NB4 (cell line): Measurements from ENCODE around the gene MSGN1.

Source experiments
- DNase-seq: peaks from one replicate; pipeline ENCODE4 v3.0.0; 2010; ENCODE audit warnings: low read depth
- H3K4me3 ChIP-seq: one replicate; pipeline ENCODE4 v1.5.1; 2011; ENCODE audit warnings: mild to moderate bottlenecking, low read depth, low read length, moderate library complexity
- CTCF ChIP-seq: IDR thresholded peaks from one replicate; pipeline ENCODE4 v1.5.1; 2012; ENCODE audit warnings: low read depth, low read length
- MAX ChIP-seq: IDR thresholded peaks from 2 replicates; pipeline ENCODE4 v1.6.1; 2011; ENCODE audit warnings: low read depth, low read length
- MYC ChIP-seq: IDR thresholded peaks from 2 replicates; pipeline ENCODE4 v1.6.1; 2011; ENCODE audit warnings: low read depth, low read length
- POLR2A ChIP-seq: IDR thresholded peaks from 2 replicates; pipeline ENCODE4 v1.6.1; 2011; ENCODE audit warnings: mild to moderate bottlenecking; ENCODE audit not compliant: insufficient read length; ENCODE audit errors: extremely low read depth

MSGN1 gene

DNA sequence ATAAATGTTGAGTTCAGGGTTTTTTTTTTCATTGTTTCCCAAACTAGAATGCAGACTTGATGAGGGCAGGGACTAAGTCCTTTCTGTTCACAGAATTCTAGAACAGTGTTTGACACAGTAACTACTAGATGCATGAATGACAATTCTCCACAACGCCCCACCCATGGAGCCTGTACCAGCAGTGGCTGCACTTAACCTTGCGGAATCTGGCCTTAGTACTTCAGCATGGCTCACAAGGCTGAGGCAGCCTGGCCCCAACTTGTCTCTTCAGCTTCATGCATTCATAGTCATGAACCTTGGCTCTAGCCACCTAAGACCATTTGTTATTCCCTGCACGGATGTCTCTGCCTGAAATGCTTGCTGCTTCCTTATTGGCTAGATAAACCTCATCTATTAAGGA, 29.5 kb upstream of the MSGN1 start:
- TF ChIP-seq POLR2A: no peak
- TF ChIP-seq MYC: no peak
- no peak for TF ChIP-seq MAX
- TF ChIP-seq CTCF: no peak
- no peak overlapping the region for H3K4me3 ChIP-seq
- no peak for DNase-seq

DNA sequence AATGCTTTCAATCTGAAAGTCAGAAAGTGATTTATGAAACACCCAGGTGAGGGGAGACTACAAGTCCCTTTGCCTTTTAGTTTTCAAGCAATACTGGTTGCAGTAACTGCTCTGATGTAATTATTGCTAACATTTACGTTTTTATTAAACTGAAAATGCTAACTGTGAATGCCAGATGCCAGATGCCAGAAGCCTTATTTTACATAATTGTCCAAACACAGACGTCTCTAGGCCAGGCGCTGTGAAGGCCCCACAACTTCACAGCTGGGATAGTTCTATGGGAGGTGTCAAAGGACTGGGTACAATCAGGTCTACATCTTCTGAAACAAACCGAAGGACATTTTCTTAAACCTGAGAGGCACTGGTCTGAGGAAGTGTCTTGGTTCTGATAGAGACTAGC, 27.5 kb upstream of the MSGN1 start:
- TF ChIP-seq MAX (no peak), CTCF (no peak), POLR2A (no peak), MYC (no peak)
- DNase-seq: no peak

DNA sequence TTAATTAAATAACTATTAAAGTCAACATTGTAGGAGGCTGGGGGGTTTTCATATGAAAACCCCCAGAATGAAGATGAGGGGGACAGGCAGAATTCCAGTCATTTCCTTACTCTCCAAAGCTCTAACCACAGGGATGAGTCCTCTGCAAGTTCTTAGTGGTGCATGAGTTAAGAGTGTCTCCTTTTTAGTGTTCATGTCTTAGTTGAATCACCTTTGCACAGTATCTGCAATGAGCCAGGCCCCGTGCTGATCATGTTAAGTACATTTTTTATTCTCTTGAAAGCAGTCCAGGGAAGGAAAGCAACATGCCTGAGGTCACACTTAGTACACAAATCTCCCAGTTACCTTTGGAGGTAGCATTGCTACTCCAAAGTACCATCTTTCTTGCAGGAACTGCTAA, 25.7 kb upstream of the MSGN1 start:
- no peak for DNase-seq
- no peak overlapping the region for H3K4me3 ChIP-seq

More for the DNA sequence above, 27.5 kb upstream of the MSGN1 start:
- H3K4me3 ChIP-seq: no peak overlapping the region

DNA sequence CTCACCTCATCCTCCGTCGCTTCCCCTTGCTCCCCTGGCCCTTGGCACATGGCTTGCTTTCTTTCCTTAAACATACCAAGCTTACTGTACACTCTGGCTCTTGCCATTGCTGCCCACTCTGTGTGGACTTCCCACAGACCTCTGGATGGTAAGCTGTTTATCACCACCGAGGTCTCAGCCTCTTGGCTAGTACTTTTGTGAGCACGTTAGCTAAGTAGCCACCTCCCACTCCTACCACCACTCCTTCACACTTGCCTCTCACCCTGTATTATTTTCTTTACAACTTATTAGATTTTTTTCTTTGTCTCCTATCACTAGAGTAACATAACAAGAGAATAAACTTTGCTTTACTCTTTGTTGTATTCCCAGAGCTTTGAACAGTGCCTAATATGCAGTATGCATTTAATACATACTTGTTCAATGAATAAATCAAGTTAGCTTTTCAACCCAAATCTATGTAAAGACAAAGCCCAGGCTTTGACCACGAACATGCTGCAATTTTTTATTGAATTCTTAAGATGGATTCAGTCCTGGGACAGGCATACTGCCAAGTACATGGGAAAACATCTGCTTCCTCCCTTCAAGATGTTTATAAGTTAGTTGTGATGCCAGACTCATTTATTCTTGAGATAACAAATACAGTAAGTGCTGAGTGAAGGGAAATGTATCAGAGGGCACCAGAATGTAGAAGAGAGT, 25.0 kb upstream of the MSGN1 start:
- TF ChIP-seq CTCF (no peak), POLR2A (no peak), MAX (no peak), MYC (no peak)
- no peak for DNase-seq
- H3K4me3 ChIP-seq: no peak overlapping the region

More for the DNA sequence above, 25.7 kb upstream of the MSGN1 start:
- no peak for TF ChIP-seq POLR2A
- no peak for TF ChIP-seq MYC
- TF ChIP-seq CTCF: no peak
- no peak for TF ChIP-seq MAX

DNA sequence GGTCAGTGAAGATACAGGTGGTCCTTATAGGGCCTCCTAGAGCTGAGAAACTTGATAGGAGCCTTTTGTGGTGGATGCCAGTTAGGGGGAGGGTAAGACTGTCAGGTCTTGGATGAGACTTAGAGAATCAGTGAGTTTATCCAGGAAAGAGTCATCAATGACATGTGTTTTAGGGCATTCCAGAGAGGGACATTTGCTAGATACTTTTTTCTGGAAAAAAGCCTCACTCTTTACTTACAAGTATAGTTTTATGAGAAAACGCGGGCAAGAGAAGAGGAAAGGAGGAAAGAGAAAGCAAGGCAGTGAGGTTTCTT, 24.5 kb upstream of the MSGN1 start:
- no peak for DNase-seq
- no peak for TF ChIP-seq MYC
- no peak overlapping the region for H3K4me3 ChIP-seq

DNA sequence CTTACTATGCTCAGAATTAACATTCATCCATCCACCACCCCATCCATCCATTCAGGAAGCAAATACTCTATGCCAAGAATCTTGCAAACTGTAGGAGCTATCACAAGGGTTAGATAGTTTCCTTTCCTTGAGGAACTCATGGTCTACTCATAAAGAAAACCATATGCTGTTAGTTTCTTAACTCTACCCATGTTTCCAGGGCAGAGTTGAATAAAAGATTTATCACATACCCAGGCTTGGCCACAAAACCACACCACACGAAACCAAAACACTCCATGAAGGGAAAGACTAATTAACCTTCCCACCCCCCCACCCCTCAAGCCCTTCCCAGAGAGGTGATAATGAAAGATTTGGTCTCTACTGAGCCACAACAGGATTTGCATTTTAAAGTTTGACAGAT, 23.7 kb upstream of the MSGN1 start:
- no peak overlapping the region for H3K4me3 ChIP-seq
- DNase-seq: no peak
- TF ChIP-seq MYC (no peak), CTCF (no peak), MAX (no peak), POLR2A (no peak)
